ENCODE results near the gene ZFYVE28.
A peak's percentile ranks its signal among the peaks of the same experiment; 100 is the strongest.
"Not testable (repeated sequence)": the region's sequence is repeated elsewhere in the genome, so short reads cannot be mapped to it uniquely, and the experiment has no call there.

Gene ZFYVE28

GRCh38 chr4:2417765-2418649 is at the start of gene ZFYVE28:
Gene ZFYVE28, minus strand, starts transcription at chr4:2418645. Its CDS starts 322 bp downstream, at chr4:2418323.
- Histone ChIP-seq H3K4me1 (ENCODE audit: insufficient read depth, low read length) (peaks cover 11% of the 10 kb centered on the region), H3K9me3 (ENCODE audit: control insufficient read depth, insufficient read depth, low read length) (no peaks in the 10 kb centered on the region), H3K36me3 (ENCODE audit: insufficient read depth, low read length) (no peaks in the 10 kb centered on the region), H3K9ac (ENCODE audit: low read depth, low read length) (peak within 1 kb of the TSS; percentile 71)

GRCh38 chr4:2465544-2465943 is 47.1 kb upstream of the ZFYVE28 start:
- not testable (repeated sequence) for H3K9me3 ChIP-seq (ENCODE audit: control insufficient read depth, insufficient read depth, low read length); H3K9ac ChIP-seq (ENCODE audit: low read depth, low read length); H3K4me1 ChIP-seq (ENCODE audit: insufficient read depth, low read length); H3K36me3 ChIP-seq (ENCODE audit: insufficient read depth, low read length)

- Histone ChIP-seq H3K9me3 (ENCODE audit: control insufficient read depth, insufficient read depth, low read length) (no peaks in the 10 kb centered on the region), H3K4me1 (ENCODE audit: insufficient read depth, low read length) (no peaks in the 10 kb centered on the region), H3K36me3 (ENCODE audit: insufficient read depth, low read length) (no peaks in the 10 kb centered on the region), H3K9ac (ENCODE audit: low read depth, low read length) (no peak overlapping the region)
These were observed 46.6 kb upstream of the ZFYVE28 start for GRCh38 chr4:2465032-2465431.

GRCh38 chr4:2462992-2463762 is 44.7 kb upstream of the ZFYVE28 start:
- Histone ChIP-seq H3K9ac (ENCODE audit: low read depth, low read length) (peak overlapping the region; percentile 19; the same call in 1 of the 2 replicates), H3K4me1 (ENCODE audit: insufficient read depth, low read length) (no peaks in the 10 kb centered on the region), H3K9me3 (ENCODE audit: control insufficient read depth, insufficient read depth, low read length) (no peaks in the 10 kb centered on the region), H3K36me3 (ENCODE audit: insufficient read depth, low read length) (no peaks in the 10 kb centered on the region)

- H3K4me1 ChIP-seq (ENCODE audit: insufficient read depth, low read length), result no peaks in the 10 kb centered on the region
- no peaks in the 10 kb centered on the region for H3K36me3 ChIP-seq (ENCODE audit: insufficient read depth, low read length)
- peak overlapping the region; percentile 69 for H3K9ac ChIP-seq (ENCODE audit: low read depth, low read length)
- H3K9me3 ChIP-seq (ENCODE audit: control insufficient read depth, insufficient read depth, low read length), result no peaks in the 10 kb centered on the region
These were observed 44.0 kb upstream of the ZFYVE28 start for GRCh38 chr4:2462218-2462991.

GRCh38 chr4:2461246-2461960 is 43.0 kb upstream of the ZFYVE28 start:
- no peaks in the 10 kb centered on the region for H3K36me3 ChIP-seq (ENCODE audit: insufficient read depth, low read length)
- H3K9ac ChIP-seq (ENCODE audit: low read depth, low read length), result no peak overlapping the region
- no peaks in the 10 kb centered on the region for H3K9me3 ChIP-seq (ENCODE audit: control insufficient read depth, insufficient read depth, low read length)
- no peaks in the 10 kb centered on the region for H3K4me1 ChIP-seq (ENCODE audit: insufficient read depth, low read length)

- Histone ChIP-seq H3K36me3 (ENCODE audit: insufficient read depth, low read length) (no peaks in the 10 kb centered on the region), H3K4me1 (ENCODE audit: insufficient read depth, low read length) (no peaks in the 10 kb centered on the region), H3K9ac (ENCODE audit: low read depth, low read length) (no peak overlapping the region), H3K9me3 (ENCODE audit: control insufficient read depth, insufficient read depth, low read length) (no peaks in the 10 kb centered on the region)
These were observed 41.3 kb upstream of the ZFYVE28 start for GRCh38 chr4:2459589-2460349.

GRCh38 chr4:2458546-2459491 is 40.4 kb upstream of the ZFYVE28 start:
- H3K36me3 ChIP-seq (ENCODE audit: insufficient read depth, low read length), result no peaks in the 10 kb centered on the region
- no peaks in the 10 kb centered on the region for H3K9me3 ChIP-seq (ENCODE audit: control insufficient read depth, insufficient read depth, low read length)
- H3K9ac ChIP-seq (ENCODE audit: low read depth, low read length), result no peak overlapping the region
- H3K4me1 ChIP-seq (ENCODE audit: insufficient read depth, low read length), result no peaks in the 10 kb centered on the region

- Histone ChIP-seq H3K4me1 (ENCODE audit: insufficient read depth, low read length) (no peaks in the 10 kb centered on the region), H3K9me3 (ENCODE audit: control insufficient read depth, insufficient read depth, low read length) (no peaks in the 10 kb centered on the region), H3K9ac (ENCODE audit: low read depth, low read length) (no peak overlapping the region), H3K36me3 (ENCODE audit: insufficient read depth, low read length) (no peaks in the 10 kb centered on the region)
These were observed 39.2 kb upstream of the ZFYVE28 start for GRCh38 chr4:2457481-2458295.

- Histone ChIP-seq H3K9ac (ENCODE audit: low read depth, low read length) (no peak overlapping the region), H3K4me1 (ENCODE audit: insufficient read depth, low read length) (no peaks in the 10 kb centered on the region), H3K9me3 (ENCODE audit: control insufficient read depth, insufficient read depth, low read length) (no peaks in the 10 kb centered on the region), H3K36me3 (ENCODE audit: insufficient read depth, low read length) (no peaks in the 10 kb centered on the region)
These were observed 33.7 kb upstream of the ZFYVE28 start for GRCh38 chr4:2451821-2452785.

- no peak overlapping the region for H3K9ac ChIP-seq (ENCODE audit: low read depth, low read length)
- no peaks in the 10 kb centered on the region for H3K9me3 ChIP-seq (ENCODE audit: control insufficient read depth, insufficient read depth, low read length)
- no peaks in the 10 kb centered on the region for H3K4me1 ChIP-seq (ENCODE audit: insufficient read depth, low read length)
- H3K36me3 ChIP-seq (ENCODE audit: insufficient read depth, low read length), result no peaks in the 10 kb centered on the region
These were observed 32.6 kb upstream of the ZFYVE28 start for GRCh38 chr4:2451036-2451520.
